HepG2 (cell line): Measurements from ENCODE around the gene FUCA1. TPM values are rescaled to one million over a fixed set of nuclear protein-coding genes. Genes with fewer than 3 reads are reported as not detected.
A peak's percentile ranks its signal among the peaks of the same experiment; 100 is the strongest.

ENCODE experiments used
- ELF3 ChIP-seq: IDR thresholded peaks from 2 replicates; pipeline ENCODE4 v1.6.1; 2016; ENCODE audit warnings: missing genetic modification reagents, missing compliant biosample characterization
- KDM4B ChIP-seq: sonication (generic); formaldehyde crosslinking; IDR thresholded peaks from 2 replicates; pipeline ENCODE4 v1.4.0; 2020; ENCODE audit warnings: missing genetic modification reagents
- KDM5B ChIP-seq: sonication (generic); formaldehyde crosslinking; IDR thresholded peaks from 2 replicates; pipeline ENCODE4 v1.4.0; 2020; ENCODE audit warnings: missing genetic modification reagents, mild to moderate bottlenecking, borderline replicate concordance
- MTF1 ChIP-seq: sonication (generic); formaldehyde crosslinking; IDR thresholded peaks from 2 replicates; pipeline ENCODE4 v1.5.0; 2020; ENCODE audit warnings: missing genetic modification reagents
- NKX3-1 ChIP-seq: sonication (generic); formaldehyde crosslinking; IDR thresholded peaks from 2 replicates; pipeline ENCODE4 v1.5.0; 2020; ENCODE audit warnings: missing genetic modification reagents
- SRF ChIP-seq: IDR thresholded peaks from 2 replicates; pipeline ENCODE4 v1.6.1; 2011; ENCODE audit warnings: mild to moderate bottlenecking, low read depth, low read length, moderate library complexity
- ZKSCAN8 ChIP-seq: IDR thresholded peaks from 2 replicates; pipeline ENCODE4 v1.6.1; 2016; ENCODE audit warnings: borderline replicate concordance, missing genetic modification reagents, missing compliant biosample characterization
- ZNF44 ChIP-seq: sonication (generic); formaldehyde crosslinking; IDR thresholded peaks from 2 replicates; pipeline ENCODE4 v1.5.1; 2020; ENCODE audit warnings: mild to moderate bottlenecking, missing genetic modification reagents
- ZNF550 ChIP-seq: sonication (generic); formaldehyde crosslinking; IDR thresholded peaks from 2 replicates; pipeline ENCODE4 v1.4.0; 2020; ENCODE audit warnings: mild to moderate bottlenecking, missing genetic modification reagents, borderline replicate concordance
- ZNF619 ChIP-seq: sonication (generic); formaldehyde crosslinking; IDR thresholded peaks from 2 replicates; pipeline ENCODE4 v1.4.0; 2020; ENCODE audit warnings: mild to moderate bottlenecking, missing genetic modification reagents
- polyA plus RNA-seq, 8 experiments: library from polyadenylated mRNA; depleted of rRNA in 3 of 8; stranded (reverse) in 7 of 8; unstranded in 1 of 8; fragments of >200 nt; fragmentation: Illumina TruSeq in 4 of 8; extraction: Trizol in 4 of 8; gene quantifications; 2 replicates each; pipeline versions ENCODE4 v1.2.1 to v1.2.3, GENCODE V29; 2011 to 2016; ENCODE audit warnings: low read depth in 4 of 8, missing spikeins in 1 of 8, mixed read lengths in 1 of 8; ENCODE audit not compliant: insufficient read depth in 1 of 8
- total RNA-seq, 5 experiments: library from RNA; depleted of rRNA; stranded (reverse); fragments of >200 nt; fragmentation: Illumina TruSeq; extraction: Trizol; gene quantifications; 2 replicates each; pipeline ENCODE4 v1.2.3, GENCODE V29; 2016; ENCODE audit warnings: low read depth in 1 of 5
- TF ChIP-seq, protein P1 (sequence below): sonication (generic); formaldehyde crosslinking; IDR thresholded peaks from 2 replicates; pipeline ENCODE4 v1.4.0; 2020; ENCODE audit warnings: mild to moderate bottlenecking, missing genetic modification reagents
- TF ChIP-seq, protein P2 (sequence below): sonication (generic); formaldehyde crosslinking; IDR thresholded peaks from 2 replicates; pipeline ENCODE4 v1.8.1; 2023; ENCODE audit warnings: missing genetic modification reagents, mild to moderate bottlenecking, borderline replicate concordance
- TF ChIP-seq, protein P3 (sequence below): sonication (generic); formaldehyde crosslinking; IDR thresholded peaks from 2 replicates; pipeline ENCODE4 v1.4.0; 2020; ENCODE audit warnings: missing genetic modification reagents
- TF ChIP-seq, protein P4 (sequence below): sonication (generic); formaldehyde crosslinking; IDR thresholded peaks from 2 replicates; pipeline ENCODE4 v1.4.0; 2020; ENCODE audit warnings: missing genetic modification reagents
- TF ChIP-seq, protein P5 (sequence below): IDR thresholded peaks from 2 replicates; pipeline ENCODE4 v1.6.1; 2016
- TF ChIP-seq, protein P6 (sequence below): sonication (generic); formaldehyde crosslinking; IDR thresholded peaks from 2 replicates; pipeline ENCODE4 v1.4.0; 2020; ENCODE audit warnings: mild to moderate bottlenecking, missing genetic modification reagents
- TF ChIP-seq, protein P7 (sequence below): sonication (generic); formaldehyde crosslinking; IDR thresholded peaks from 2 replicates; pipeline ENCODE4 v1.8.0; 2022; ENCODE audit warnings: low read depth, missing genetic modification reagents

The FUCA1 gene
- total and polyA plus RNA-seq, 2 of the 13 experiments (the other 11 are each of a cell fraction or from before 2014, with no cell fraction given), result 32.7 to 33.6 TPM

DNA sequence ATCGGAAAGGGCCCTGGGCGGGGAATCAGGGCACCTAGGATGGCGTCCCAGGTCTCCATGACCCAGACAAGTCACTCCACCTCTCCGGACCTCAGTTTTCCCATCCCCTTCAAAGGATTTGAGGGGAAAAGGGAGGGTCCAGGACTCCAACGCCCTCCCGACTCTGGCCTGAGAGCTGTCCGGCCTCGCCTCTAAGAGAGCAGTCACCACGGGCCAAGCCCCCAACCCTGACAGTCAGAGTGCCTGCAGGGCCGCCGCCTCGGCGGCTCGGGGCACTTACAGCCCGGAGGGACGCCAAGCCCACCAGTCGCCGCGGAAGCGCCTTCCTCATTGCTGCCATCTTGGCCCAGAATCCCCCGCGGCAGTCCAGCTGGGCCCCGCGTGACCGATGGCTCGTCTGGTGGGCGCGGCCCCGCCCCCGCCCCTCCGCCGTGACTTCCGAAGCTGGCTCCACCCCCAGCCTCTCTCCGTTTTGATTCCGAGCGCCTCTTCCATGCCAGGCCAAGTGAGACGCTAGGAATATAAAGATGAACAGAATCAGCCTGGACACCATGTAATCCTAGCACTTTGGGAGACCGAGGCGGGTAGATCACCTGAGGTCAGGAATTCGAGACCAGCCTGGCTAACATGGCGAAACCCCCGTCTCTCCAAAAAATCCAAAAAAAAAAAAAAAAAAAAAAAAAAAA lies 42.9 kb downstream of the FUCA1 start, which contains the start of gene HMGCL (continued):
- TF ChIP-seq ZKSCAN8 (CRISPR knock-in tag), result no peak
- TF ChIP-seq, protein P1, sequence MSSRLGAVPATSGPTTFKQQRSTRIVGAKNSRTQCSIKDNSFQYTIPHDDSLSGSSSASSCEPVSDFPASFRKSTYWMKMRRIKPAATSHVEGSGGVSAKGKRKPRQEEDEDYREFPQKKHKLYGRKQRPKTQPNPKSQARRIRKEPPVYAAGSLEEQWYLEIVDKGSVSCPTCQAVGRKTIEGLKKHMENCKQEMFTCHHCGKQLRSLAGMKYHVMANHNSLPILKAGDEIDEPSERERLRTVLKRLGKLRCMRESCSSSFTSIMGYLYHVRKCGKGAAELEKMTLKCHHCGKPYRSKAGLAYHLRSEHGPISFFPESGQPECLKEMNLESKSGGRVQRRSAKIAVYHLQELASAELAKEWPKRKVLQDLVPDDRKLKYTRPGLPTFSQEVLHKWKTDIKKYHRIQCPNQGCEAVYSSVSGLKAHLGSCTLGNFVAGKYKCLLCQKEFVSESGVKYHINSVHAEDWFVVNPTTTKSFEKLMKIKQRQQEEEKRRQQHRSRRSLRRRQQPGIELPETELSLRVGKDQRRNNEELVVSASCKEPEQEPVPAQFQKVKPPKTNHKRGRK (CRISPR knock-in tag), result no peak
- peak; percentile 70; the same call in 1 of the 2 replicates for TF ChIP-seq MTF1 (CRISPR knock-in tag)
- no peak for TF ChIP-seq SRF
- TF ChIP-seq, protein P2, sequence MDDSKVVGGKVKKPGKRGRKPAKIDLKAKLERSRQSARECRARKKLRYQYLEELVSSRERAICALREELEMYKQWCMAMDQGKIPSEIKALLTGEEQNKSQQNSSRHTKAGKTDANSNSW, result peak; percentile 71; the same call in 1 of the 2 replicates
- TF ChIP-seq ZNF44 (CRISPR knock-in tag), result no peak
- TF ChIP-seq, protein P3, sequence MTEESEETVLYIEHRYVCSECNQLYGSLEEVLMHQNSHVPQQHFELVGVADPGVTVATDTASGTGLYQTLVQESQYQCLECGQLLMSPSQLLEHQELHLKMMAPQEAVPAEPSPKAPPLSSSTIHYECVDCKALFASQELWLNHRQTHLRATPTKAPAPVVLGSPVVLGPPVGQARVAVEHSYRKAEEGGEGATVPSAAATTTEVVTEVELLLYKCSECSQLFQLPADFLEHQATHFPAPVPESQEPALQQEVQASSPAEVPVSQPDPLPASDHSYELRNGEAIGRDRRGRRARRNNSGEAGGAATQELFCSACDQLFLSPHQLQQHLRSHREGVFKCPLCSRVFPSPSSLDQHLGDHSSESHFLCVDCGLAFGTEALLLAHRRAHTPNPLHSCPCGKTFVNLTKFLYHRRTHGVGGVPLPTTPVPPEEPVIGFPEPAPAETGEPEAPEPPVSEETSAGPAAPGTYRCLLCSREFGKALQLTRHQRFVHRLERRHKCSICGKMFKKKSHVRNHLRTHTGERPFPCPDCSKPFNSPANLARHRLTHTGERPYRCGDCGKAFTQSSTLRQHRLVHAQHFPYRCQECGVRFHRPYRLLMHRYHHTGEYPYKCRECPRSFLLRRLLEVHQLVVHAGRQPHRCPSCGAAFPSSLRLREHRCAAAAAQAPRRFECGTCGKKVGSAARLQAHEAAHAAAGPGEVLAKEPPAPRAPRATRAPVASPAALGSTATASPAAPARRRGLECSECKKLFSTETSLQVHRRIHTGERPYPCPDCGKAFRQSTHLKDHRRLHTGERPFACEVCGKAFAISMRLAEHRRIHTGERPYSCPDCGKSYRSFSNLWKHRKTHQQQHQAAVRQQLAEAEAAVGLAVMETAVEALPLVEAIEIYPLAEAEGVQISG (CRISPR knock-in tag), result peak; percentile 84
- TF ChIP-seq, protein P4, sequence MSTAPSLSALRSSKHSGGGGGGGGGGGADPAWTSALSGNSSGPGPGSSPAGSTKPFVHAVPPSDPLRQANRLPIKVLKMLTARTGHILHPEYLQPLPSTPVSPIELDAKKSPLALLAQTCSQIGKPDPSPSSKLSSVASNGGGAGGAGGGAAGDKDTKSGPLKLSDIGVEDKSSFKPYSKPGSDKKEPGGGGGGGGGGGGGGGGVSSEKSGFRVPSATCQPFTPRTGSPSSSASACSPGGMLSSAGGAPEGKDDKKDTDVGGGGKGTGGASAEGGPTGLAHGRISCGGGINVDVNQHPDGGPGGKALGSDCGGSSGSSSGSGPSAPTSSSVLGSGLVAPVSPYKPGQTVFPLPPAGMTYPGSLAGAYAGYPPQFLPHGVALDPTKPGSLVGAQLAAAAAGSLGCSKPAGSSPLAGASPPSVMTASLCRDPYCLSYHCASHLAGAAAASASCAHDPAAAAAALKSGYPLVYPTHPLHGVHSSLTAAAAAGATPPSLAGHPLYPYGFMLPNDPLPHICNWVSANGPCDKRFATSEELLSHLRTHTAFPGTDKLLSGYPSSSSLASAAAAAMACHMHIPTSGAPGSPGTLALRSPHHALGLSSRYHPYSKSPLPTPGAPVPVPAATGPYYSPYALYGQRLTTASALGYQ (CRISPR knock-in tag), result no peak; the same call in 1 of the 2 replicates
- TF ChIP-seq KDM5B (CRISPR knock-in tag), result peak; percentile 82
- TF ChIP-seq KDM4B, result 0 out of 2 replicates have a peak, but pooled peaks have one; percentile 39
- peak; percentile 60 for TF ChIP-seq ELF3 (CRISPR knock-in tag)
- TF ChIP-seq, protein P5, sequence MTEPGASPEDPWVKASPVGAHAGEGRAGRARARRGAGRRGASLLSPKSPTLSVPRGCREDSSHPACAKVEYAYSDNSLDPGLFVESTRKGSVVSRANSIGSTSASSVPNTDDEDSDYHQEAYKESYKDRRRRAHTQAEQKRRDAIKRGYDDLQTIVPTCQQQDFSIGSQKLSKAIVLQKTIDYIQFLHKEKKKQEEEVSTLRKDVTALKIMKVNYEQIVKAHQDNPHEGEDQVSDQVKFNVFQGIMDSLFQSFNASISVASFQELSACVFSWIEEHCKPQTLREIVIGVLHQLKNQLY (CRISPR knock-in tag), result peak; percentile 94
- TF ChIP-seq, protein P6, sequence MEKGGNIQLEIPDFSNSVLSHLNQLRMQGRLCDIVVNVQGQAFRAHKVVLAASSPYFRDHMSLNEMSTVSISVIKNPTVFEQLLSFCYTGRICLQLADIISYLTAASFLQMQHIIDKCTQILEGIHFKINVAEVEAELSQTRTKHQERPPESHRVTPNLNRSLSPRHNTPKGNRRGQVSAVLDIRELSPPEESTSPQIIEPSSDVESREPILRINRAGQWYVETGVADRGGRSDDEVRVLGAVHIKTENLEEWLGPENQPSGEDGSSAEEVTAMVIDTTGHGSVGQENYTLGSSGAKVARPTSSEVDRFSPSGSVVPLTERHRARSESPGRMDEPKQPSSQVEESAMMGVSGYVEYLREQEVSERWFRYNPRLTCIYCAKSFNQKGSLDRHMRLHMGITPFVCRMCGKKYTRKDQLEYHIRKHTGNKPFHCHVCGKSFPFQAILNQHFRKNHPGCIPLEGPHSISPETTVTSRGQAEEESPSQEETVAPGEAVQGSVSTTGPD, result no peak
- TF ChIP-seq ZNF619 (CRISPR knock-in tag), result no peak
- TF ChIP-seq NKX3-1 (CRISPR knock-in tag), result peak; percentile 92
- TF ChIP-seq ZNF550 (CRISPR knock-in tag), result no peak
- TF ChIP-seq, protein P7, sequence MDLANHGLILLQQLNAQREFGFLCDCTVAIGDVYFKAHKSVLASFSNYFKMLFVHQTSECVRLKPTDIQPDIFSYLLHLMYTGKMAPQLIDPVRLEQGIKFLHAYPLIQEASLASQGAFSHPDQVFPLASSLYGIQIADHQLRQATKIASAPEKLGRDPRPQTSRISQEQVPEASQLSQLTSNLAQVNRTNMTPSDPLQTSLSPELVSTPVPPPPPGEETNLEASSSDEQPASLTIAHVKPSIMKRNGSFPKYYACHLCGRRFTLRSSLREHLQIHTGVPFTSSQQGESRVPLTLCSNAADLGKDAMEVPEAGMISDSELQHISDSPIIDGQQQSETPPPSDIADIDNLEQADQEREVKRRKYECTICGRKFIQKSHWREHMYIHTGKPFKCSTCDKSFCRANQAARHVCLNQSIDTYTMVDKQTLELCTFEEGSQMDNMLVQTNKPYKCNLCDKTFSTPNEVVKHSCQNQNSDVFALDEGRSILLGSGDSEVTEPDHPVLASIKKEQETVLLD (CRISPR knock-in tag), result no peak
